ENCODE data around the gene PDZD4.

DNA sequence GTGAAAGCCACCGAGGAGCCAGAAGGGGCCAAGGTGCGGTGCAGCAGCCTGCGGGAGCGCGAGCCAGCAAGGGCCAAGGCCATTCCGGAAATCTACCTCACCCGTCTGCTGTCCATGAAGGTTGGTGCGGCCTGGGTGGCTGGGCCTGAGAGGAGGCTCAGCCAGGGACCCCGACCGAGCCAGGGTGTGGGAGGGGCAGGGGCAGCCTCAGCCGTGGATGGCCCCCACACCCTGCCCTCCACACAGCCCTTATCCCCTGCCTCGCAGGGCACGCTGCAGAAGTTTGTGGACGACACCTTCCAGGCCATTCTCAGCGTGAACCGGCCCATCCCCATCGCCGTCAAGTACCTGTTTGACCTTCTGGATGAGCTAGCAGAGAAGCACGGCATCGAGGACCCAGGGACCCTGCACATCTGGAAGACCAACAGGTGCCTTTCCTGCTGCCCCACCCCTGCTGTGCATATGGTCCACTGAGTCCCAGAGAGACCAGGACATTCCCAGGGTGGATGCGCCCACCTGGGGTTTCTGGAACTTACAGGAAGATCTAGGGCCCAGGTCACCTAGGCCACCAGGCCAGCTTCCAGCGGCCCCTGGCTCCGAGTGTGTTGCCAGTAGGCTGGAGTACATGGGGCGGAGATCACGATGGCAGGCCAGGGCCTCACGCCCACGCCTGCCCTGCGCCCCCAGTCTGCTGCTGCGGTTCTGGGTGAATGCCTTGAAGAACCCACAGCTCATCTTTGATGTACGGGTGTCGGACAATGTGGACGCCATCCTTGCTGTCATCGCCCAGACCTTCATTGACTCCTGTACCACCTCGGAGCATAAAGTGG lies 52.9 kb downstream of the PDZD4 start:
- no peak for TF ChIP-seq HDGF (IDR thresholded peaks at IDR 0.05; ENCODE audit: borderline replicate concordance)
- no peak for TF ChIP-seq ELF4 (IDR thresholded peaks at IDR 0.05)
- no peak for TF ChIP-seq L3MBTL2 (conservative IDR thresholded peaks at IDR 0.05)
